ENCODE results near the gene CERS5. TPM values are rescaled to one million over a fixed set of nuclear protein-coding genes. Genes with fewer than 3 reads are reported as not detected.

Gene CERS5
- total RNA-seq, 2 experiments from 2014 or later = 33.9 to 39.5 TPM

DNA sequence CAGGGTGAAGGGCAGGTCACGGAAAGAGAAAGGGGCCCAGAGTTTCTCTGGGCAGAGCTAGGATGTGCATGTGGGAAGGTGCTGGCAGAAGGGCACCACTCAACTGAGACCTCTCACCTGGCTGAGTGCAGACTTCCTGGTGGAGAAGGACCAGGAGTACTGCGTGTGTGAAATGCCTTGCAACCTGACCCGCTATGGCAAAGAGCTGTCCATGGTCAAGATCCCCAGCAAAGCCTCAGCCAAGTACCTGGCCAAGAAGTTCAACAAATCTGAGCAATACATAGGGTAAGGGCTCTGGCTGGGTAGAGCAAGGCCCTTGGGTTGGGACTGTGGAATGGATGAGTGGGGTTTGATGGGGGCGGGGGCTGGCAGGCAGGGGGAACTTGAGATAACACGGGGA is 87.4 kb downstream of the CERS5 start:
- TF ChIP-seq, protein P1, sequence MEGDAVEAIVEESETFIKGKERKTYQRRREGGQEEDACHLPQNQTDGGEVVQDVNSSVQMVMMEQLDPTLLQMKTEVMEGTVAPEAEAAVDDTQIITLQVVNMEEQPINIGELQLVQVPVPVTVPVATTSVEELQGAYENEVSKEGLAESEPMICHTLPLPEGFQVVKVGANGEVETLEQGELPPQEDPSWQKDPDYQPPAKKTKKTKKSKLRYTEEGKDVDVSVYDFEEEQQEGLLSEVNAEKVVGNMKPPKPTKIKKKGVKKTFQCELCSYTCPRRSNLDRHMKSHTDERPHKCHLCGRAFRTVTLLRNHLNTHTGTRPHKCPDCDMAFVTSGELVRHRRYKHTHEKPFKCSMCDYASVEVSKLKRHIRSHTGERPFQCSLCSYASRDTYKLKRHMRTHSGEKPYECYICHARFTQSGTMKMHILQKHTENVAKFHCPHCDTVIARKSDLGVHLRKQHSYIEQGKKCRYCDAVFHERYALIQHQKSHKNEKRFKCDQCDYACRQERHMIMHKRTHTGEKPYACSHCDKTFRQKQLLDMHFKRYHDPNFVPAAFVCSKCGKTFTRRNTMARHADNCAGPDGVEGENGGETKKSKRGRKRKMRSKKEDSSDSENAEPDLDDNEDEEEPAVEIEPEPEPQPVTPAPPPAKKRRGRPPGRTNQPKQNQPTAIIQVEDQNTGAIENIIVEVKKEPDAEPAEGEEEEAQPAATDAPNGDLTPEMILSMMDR (IDR thresholded peaks at IDR 0.05) = no peak
- no peak overlapping the region for H3K27ac Mint-ChIP-seq

More for the DNA sequence above, 87.4 kb downstream of the CERS5 start:
- ChIA-PET CTCF (interaction anchor here (1.1 to 22.9 kb wide), 3 partner anchors 9 to 96 kb away, joined by 4 to 299 read pairs (median 5); no protein-coding TSS in a partner anchor), POLR2A (no interaction called here)
- ATAC-seq = no peak
- Mint-ChIP-seq H3K9me3 (no peaks in the 10 kb centered on the region), H3K36me3 (ENCODE audit: low read depth) (peaks cover 2% of the 10 kb centered on the region), H3K4me3 (no peak overlapping the region), H3K27me3 (no peaks in the 10 kb centered on the region), H3K4me1 (ENCODE audit: low read depth) (peaks cover 11% of the 10 kb centered on the region)
- intact Hi-C loops (cut with micrococcal nuclease) = no loop called here
- no peak for DNase-seq

Other genes with a start within 250 kb of the CERS5 start
- gene AQP2, start 216.6 kb downstream of the CERS5 start, total RNA-seq = not detected
- gene AQP5, start 205.5 kb downstream of the CERS5 start, total RNA-seq = not detected
- not detected for gene AQP6, start 194.4 kb downstream of the CERS5 start, total RNA-seq
- gene RACGAP1, start 141.9 kb downstream of the CERS5 start, total RNA-seq = 100 to 1,000 TPM; 113 to 117 TPM
- 10 to 100 TPM; 14.3 to 17.3 TPM for gene ASIC1, start 109.8 kb downstream of the CERS5 start, total RNA-seq
- gene SMARCD1, start 82.0 kb downstream of the CERS5 start, total RNA-seq = 10 to 100 TPM; 47.3 to 55.1 TPM
- under 1 TPM; 0.16 to 0.20 TPM for gene GPD1, start 63.4 kb downstream of the CERS5 start, total RNA-seq
- gene COX14, start 55.1 kb downstream of the CERS5 start, total RNA-seq = 10 to 100 TPM; 43.1 to 51.0 TPM
- 10 to 100 TPM; 44.2 to 45.5 TPM for gene LIMA1, start 116.2 kb upstream of the CERS5 start, total RNA-seq
- gene FAM186A, start 229.2 kb upstream of the CERS5 start, total RNA-seq = not detected
- 10 to 100 TPM; 94.1 to 95.5 TPM for gene LARP4, start 233.5 kb upstream of the CERS5 start, total RNA-seq